Measurements from ENCODE around the gene SUGCT.

The SUGCT gene

DNA sequence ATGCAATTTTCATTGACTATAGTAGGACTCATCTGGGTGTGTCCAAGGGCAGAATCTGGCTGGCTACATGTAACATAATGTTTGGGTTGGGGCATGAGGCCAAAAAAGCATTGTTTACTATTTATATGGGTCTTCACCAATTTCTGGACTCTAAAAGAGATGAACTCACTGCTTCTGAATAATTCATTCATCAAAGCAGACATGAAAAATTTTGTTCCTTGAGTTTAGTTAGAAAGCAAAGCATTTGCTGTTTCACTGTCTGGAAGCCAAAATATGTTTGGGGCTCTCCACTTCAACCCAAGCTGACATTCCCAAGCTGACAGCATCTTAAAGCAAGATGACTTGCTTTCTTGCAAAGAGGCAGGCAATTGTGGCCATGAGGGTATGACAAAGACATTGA, 670.6 kb downstream of the SUGCT start:
- no peak for TF ChIP-seq SPI1 (IDR thresholded peaks at IDR 0.05; ENCODE audit: borderline replicate concordance, low read depth)
- TF ChIP-seq, protein P1, sequence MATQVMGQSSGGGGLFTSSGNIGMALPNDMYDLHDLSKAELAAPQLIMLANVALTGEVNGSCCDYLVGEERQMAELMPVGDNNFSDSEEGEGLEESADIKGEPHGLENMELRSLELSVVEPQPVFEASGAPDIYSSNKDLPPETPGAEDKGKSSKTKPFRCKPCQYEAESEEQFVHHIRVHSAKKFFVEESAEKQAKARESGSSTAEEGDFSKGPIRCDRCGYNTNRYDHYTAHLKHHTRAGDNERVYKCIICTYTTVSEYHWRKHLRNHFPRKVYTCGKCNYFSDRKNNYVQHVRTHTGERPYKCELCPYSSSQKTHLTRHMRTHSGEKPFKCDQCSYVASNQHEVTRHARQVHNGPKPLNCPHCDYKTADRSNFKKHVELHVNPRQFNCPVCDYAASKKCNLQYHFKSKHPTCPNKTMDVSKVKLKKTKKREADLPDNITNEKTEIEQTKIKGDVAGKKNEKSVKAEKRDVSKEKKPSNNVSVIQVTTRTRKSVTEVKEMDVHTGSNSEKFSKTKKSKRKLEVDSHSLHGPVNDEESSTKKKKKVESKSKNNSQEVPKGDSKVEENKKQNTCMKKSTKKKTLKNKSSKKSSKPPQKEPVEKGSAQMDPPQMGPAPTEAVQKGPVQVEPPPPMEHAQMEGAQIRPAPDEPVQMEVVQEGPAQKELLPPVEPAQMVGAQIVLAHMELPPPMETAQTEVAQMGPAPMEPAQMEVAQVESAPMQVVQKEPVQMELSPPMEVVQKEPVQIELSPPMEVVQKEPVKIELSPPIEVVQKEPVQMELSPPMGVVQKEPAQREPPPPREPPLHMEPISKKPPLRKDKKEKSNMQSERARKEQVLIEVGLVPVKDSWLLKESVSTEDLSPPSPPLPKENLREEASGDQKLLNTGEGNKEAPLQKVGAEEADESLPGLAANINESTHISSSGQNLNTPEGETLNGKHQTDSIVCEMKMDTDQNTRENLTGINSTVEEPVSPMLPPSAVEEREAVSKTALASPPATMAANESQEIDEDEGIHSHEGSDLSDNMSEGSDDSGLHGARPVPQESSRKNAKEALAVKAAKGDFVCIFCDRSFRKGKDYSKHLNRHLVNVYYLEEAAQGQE (IDR thresholded peaks at IDR 0.05; ENCODE audit: insufficient replicate concordance, low read depth), result no peak
- TF ChIP-seq POLR2AphosphoS5 (IDR thresholded peaks at IDR 0.05; ENCODE audit: low read depth), result no peak
- no peak for TF ChIP-seq GABPA (IDR thresholded peaks at IDR 0.05; ENCODE audit: low read depth)
- TF ChIP-seq, protein P2, sequence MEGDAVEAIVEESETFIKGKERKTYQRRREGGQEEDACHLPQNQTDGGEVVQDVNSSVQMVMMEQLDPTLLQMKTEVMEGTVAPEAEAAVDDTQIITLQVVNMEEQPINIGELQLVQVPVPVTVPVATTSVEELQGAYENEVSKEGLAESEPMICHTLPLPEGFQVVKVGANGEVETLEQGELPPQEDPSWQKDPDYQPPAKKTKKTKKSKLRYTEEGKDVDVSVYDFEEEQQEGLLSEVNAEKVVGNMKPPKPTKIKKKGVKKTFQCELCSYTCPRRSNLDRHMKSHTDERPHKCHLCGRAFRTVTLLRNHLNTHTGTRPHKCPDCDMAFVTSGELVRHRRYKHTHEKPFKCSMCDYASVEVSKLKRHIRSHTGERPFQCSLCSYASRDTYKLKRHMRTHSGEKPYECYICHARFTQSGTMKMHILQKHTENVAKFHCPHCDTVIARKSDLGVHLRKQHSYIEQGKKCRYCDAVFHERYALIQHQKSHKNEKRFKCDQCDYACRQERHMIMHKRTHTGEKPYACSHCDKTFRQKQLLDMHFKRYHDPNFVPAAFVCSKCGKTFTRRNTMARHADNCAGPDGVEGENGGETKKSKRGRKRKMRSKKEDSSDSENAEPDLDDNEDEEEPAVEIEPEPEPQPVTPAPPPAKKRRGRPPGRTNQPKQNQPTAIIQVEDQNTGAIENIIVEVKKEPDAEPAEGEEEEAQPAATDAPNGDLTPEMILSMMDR (IDR thresholded peaks at IDR 0.05; ENCODE audit: insufficient read depth, low read length), result no peak
- H3K27me3 ChIP-seq (ENCODE audit: insufficient read depth, poor library complexity, severe bottlenecking), result no peaks in the 10 kb centered on the region
- DNase-seq (ENCODE audit: low read depth in 1 of 2, low spot score in 1 of 2), result no peak
- no peak overlapping the region for H3K27ac ChIP-seq (replicated peaks)
- no peak overlapping the region for H3K4me3 ChIP-seq (replicated peaks; ENCODE audit: insufficient read depth, low read length)

DNA sequence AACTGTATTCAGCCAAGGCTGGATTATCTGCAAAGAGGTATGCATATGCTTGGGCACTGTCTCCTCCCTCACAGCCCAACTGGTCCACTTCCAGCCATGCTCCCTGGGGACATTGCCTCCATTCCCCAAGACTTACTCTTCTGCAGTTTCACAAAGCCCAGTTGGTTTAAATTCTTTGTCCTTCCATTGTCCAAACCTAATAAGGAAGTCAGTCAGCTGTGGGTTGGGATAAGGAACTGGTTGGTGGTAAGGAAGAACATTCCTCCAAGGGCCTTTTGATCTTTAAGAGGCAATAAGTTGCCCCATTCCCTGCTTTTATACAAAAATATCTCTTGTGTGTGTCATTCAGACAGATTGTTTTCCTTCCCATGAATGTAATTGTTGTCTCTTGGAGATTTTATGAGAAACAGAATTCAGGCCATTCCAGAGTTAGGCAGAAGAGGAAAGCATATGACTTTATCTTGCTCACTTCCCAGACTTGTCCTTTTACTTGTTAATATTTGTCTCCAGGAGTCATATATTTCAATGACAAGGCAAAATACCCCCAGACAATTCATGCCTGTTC, 673.7 kb downstream of the SUGCT start:
- no peak for DNase-seq (ENCODE audit: low read depth in 1 of 2, low spot score in 1 of 2)
- H3K27me3 ChIP-seq (ENCODE audit: insufficient read depth, poor library complexity, severe bottlenecking), result no peaks in the 10 kb centered on the region
- H3K27ac ChIP-seq (replicated peaks), result no peak overlapping the region
- H3K4me3 ChIP-seq (replicated peaks; ENCODE audit: insufficient read depth, low read length), result no peak overlapping the region
- TF ChIP-seq POLR2AphosphoS5 (IDR thresholded peaks at IDR 0.05; ENCODE audit: low read depth), result no peak
- TF ChIP-seq, protein P2 (IDR thresholded peaks at IDR 0.05; ENCODE audit: insufficient read depth, low read length), result no peak
- TF ChIP-seq, protein P1 (IDR thresholded peaks at IDR 0.05; ENCODE audit: insufficient replicate concordance, low read depth), result no peak

DNA sequence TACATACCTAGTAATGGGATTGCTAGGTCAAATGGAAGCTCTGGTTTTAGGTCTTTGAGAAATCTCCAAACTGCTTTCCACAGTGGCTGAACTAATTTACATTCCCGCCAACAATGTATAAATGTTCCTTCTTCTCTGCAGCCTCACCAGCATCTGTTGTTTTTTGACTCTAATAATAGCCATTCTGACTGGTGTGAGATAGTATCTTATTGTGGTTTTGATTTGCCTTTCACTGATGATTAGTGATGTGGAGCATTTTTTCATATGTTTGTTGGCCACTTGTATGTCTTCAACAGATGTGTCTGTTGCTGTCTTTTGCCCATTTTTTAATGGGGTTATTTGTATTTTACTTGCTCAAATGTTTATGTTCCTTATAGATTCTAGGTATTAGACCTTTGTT, 675.5 kb downstream of the SUGCT start:
- H3K27ac ChIP-seq (replicated peaks), result no peak overlapping the region
- no peaks in the 10 kb centered on the region for H3K27me3 ChIP-seq (ENCODE audit: insufficient read depth, poor library complexity, severe bottlenecking)
- DNase-seq (ENCODE audit: low read depth in 1 of 2, low spot score in 1 of 2), result no peak
- no peak overlapping the region for H3K4me3 ChIP-seq (replicated peaks; ENCODE audit: insufficient read depth, low read length)
- no peak for TF ChIP-seq POLR2AphosphoS5 (IDR thresholded peaks at IDR 0.05; ENCODE audit: low read depth)
- TF ChIP-seq GABPA (IDR thresholded peaks at IDR 0.05; ENCODE audit: low read depth), result no peak
- no peak for TF ChIP-seq SPI1 (IDR thresholded peaks at IDR 0.05; ENCODE audit: borderline replicate concordance, low read depth)
- TF ChIP-seq, protein P1 (IDR thresholded peaks at IDR 0.05; ENCODE audit: insufficient replicate concordance, low read depth), result no peak
- TF ChIP-seq, protein P2 (IDR thresholded peaks at IDR 0.05; ENCODE audit: insufficient read depth, low read length), result no peak
